H1 (cell line): Measurements from ENCODE around the gene CAP1. TPM values are rescaled to one million over a fixed set of nuclear protein-coding genes. Genes with fewer than 3 reads are reported as not detected.

Experiments
- CTCF ChIA-PET: fragments of 300-600 bp; sonication (Branson Sonifier 250); formaldehyde crosslinking; loops from one replicate; lab custom pipeline; 2021; ENCODE audit not compliant: partially characterized antibody; lab: Charles Lee
- POLR2A ChIA-PET: fragments of 300-600 bp; sonication (Branson Sonifier 250); formaldehyde crosslinking; loops from one replicate; lab custom pipeline; 2021; ENCODE audit warnings: inconsistent platforms; ENCODE audit not compliant: partially characterized antibody; lab: Charles Lee
- DNase-seq, 2 experiments: peaks; one replicate each; pipeline versions ENCODE4 v3.0.0 to v3.0.0-alpha.2; 2010 to 2022; ENCODE audit warnings: low spot score in 2 of 2, low read depth in 1 of 2, mixed read lengths in 1 of 2
- FAIRE-seq: peaks from 2 replicates; lab custom pipeline; 2011; peaks lifted over from hg19 to GRCh38; lab: Jason Lieb, UNC
- H2AFZ ChIP-seq: 2 replicates; pipeline ENCODE4 v1.8.1; 2012; ENCODE audit warnings: low read length, inconsistent platforms
- H2AK5ac ChIP-seq: 2 replicates; pipeline ENCODE4 v1.6.1; 2013; ENCODE audit warnings: low read depth, low read length
- H2BK120ac ChIP-seq: replicated peaks from 2 replicates; pipeline ENCODE3; 2013; ENCODE audit warnings: low read depth, low read length, inconsistent platforms
- H2BK12ac ChIP-seq: 2 replicates; pipeline ENCODE4 v1.6.1; 2013; ENCODE audit warnings: low read depth, low read length
- H2BK15ac ChIP-seq: 2 replicates; pipeline ENCODE4 v1.6.1; 2013; ENCODE audit warnings: low read length
- H2BK20ac ChIP-seq: 2 replicates; pipeline ENCODE4 v1.6.1; 2013; ENCODE audit warnings: low read length
- H2BK5ac ChIP-seq: 2 replicates; pipeline ENCODE4 v1.6.1; 2013; ENCODE audit warnings: low read depth, low read length
- H3K14ac ChIP-seq: 2 replicates; pipeline ENCODE4 v1.6.1; 2013; ENCODE audit warnings: inconsistent platforms; ENCODE audit not compliant: insufficient read length
- H3K18ac ChIP-seq: 2 replicates; pipeline ENCODE4 v1.6.1; 2013; ENCODE audit warnings: low read length; ENCODE audit errors: extremely low read depth
- H3K23ac ChIP-seq: 2 replicates; pipeline ENCODE4 v1.6.1; 2013; ENCODE audit warnings: inconsistent platforms; ENCODE audit not compliant: insufficient read length
- H3K23me2 ChIP-seq: 2 replicates; pipeline ENCODE4 v1.6.1; 2013; ENCODE audit warnings: low read depth, low read length
- H3K27ac ChIP-seq: 2 replicates; pipeline ENCODE4 v1.6.1; 2011; ENCODE audit warnings: low read depth, low read length, inconsistent platforms
- H3K27me3 ChIP-seq, 4 experiments: replicated peaks in 1 of 4; 1 replicate in 1 of 4; 2 replicates in 3 of 4; pipeline versions ENCODE4 v1.6.1 to v1.8.1; 2011 to 2013; ENCODE audit warnings: low read length in 3 of 4, mild to moderate bottlenecking in 3 of 4, inconsistent platforms in 2 of 4, mixed read lengths in 2 of 4, moderate library complexity in 1 of 4; ENCODE audit not compliant: control insufficient read depth in 3 of 4, insufficient read depth in 3 of 4; ENCODE audit errors: extremely low read depth in 1 of 4
- H3K36me3 ChIP-seq, 4 experiments: 2 replicates each; pipeline versions ENCODE4 v1.6.1 to v1.8.1; 2011 to 2013; ENCODE audit warnings: mild to moderate bottlenecking in 4 of 4, low read length in 3 of 4, moderate library complexity in 2 of 4, control low read depth in 1 of 4, inconsistent platforms in 1 of 4; ENCODE audit not compliant: insufficient read depth in 4 of 4, control insufficient read depth in 2 of 4
- H3K4ac ChIP-seq: replicated peaks from 2 replicates; pipeline ENCODE3; 2013; ENCODE audit warnings: low read length, low read depth, mixed read lengths, inconsistent platforms; ENCODE audit not compliant: insufficient read length
- H3K4me1 ChIP-seq, 4 experiments: replicated peaks in 1 of 4; 1 replicate in 1 of 4; 2 replicates in 3 of 4; pipeline versions ENCODE4 v1.6.1 to v1.8.1; 2011 to 2013; ENCODE audit warnings: low read length in 3 of 4, inconsistent platforms in 2 of 4, mixed read lengths in 1 of 4; ENCODE audit not compliant: insufficient read depth in 4 of 4, control insufficient read depth in 3 of 4
- H3K4me2 ChIP-seq, 2 experiments: 2 replicates each; pipeline versions ENCODE4 v1.6.1 to v1.8.1; 2011 to 2013; ENCODE audit warnings: low read depth in 2 of 2, low read length in 2 of 2, control low read depth in 1 of 2, inconsistent platforms in 1 of 2, mild to moderate bottlenecking in 1 of 2; ENCODE audit not compliant: insufficient read depth in 1 of 2
- H3K4me3 ChIP-seq, 4 experiments: fragments of 200-600, 300-600 bp in 1 of 4; sonication (generic), shearing (Covaris generic), sonication (Bioruptor Twin) in 1 of 4; 2 replicates each; pipeline versions ENCODE4 v1.5.1 to v1.8.1; 2011 to 2016; ENCODE audit warnings: low read length in 4 of 4, low read depth in 3 of 4, control low read depth in 2 of 4, inconsistent platforms in 2 of 4, mild to moderate bottlenecking in 2 of 4, mixed read lengths in 1 of 4, moderate library complexity in 1 of 4; ENCODE audit not compliant: insufficient read depth in 2 of 4; ENCODE audit errors: extremely low read depth in 1 of 4
- H3K56ac ChIP-seq: replicated peaks from 2 replicates; pipeline ENCODE3; 2013; ENCODE audit warnings: low read depth, mild to moderate bottlenecking, mixed read lengths, low read length, inconsistent platforms; ENCODE audit not compliant: insufficient read length
- H3K79me1 ChIP-seq: 2 replicates; pipeline ENCODE4 v1.6.1; 2013; ENCODE audit warnings: low read depth, low read length, control low read depth
- H3K79me2 ChIP-seq, 2 experiments: 2 replicates each; pipeline versions ENCODE4 v1.6.1 to v1.8.1; 2012 to 2013; ENCODE audit warnings: low read length in 2 of 2, mild to moderate bottlenecking in 2 of 2, inconsistent platforms in 1 of 2; ENCODE audit not compliant: insufficient read depth in 2 of 2, control insufficient read depth in 1 of 2
- H3K9ac ChIP-seq, 4 experiments: replicated peaks in 1 of 4; 1 replicate in 1 of 4; 2 replicates in 3 of 4; pipeline versions ENCODE4 v1.6.1 to v1.8.1; 2011 to 2013; ENCODE audit warnings: low read depth in 3 of 4, low read length in 3 of 4, control low read depth in 2 of 4, mild to moderate bottlenecking in 2 of 4, moderate library complexity in 2 of 4, inconsistent platforms in 1 of 4; ENCODE audit errors: extremely low read depth in 1 of 4
- H3K9me3 ChIP-seq, 2 experiments: 2 replicates each; pipeline versions ENCODE4 v1.6.1 to v1.8.1; 2012 to 2013; ENCODE audit warnings: mild to moderate bottlenecking in 2 of 2, moderate library complexity in 2 of 2, control low read depth in 1 of 2, inconsistent platforms in 1 of 2, low read depth in 1 of 2, low read length in 1 of 2, mixed read lengths in 1 of 2; ENCODE audit not compliant: insufficient read depth in 2 of 2
- H4K20me1 ChIP-seq, 2 experiments: replicated peaks in 1 of 2; 2 replicates each; pipeline versions ENCODE3 to v1.8.1; 2011 to 2013; ENCODE audit warnings: inconsistent platforms in 2 of 2, low read length in 2 of 2, mild to moderate bottlenecking in 1 of 2; ENCODE audit not compliant: insufficient read depth in 2 of 2, control insufficient read depth in 1 of 2
- H4K5ac ChIP-seq: 2 replicates; pipeline ENCODE4 v1.6.1; 2013; ENCODE audit warnings: low read length, low read depth, mixed read lengths, inconsistent platforms; ENCODE audit not compliant: insufficient read length
- H4K8ac ChIP-seq: 2 replicates; pipeline ENCODE4 v1.8.0; 2013; ENCODE audit warnings: mild to moderate bottlenecking, moderate library complexity, low read length, inconsistent platforms; ENCODE audit not compliant: insufficient read depth; ENCODE audit errors: extremely low read depth
- H4K91ac ChIP-seq: replicated peaks from 2 replicates; pipeline ENCODE3; 2013; ENCODE audit warnings: low read length, mixed read lengths, inconsistent platforms; ENCODE audit not compliant: insufficient read length
- BRCA1 ChIP-seq: IDR thresholded peaks from 2 replicates; pipeline ENCODE4 v1.6.1; 2012; ENCODE audit warnings: low read depth, low read length, improper control_type of control experiment
- EGR1 ChIP-seq: IDR thresholded peaks from 2 replicates; pipeline ENCODE4 v1.6.1; 2011; ENCODE audit warnings: low read depth, low read length, borderline replicate concordance
- GABPA ChIP-seq: IDR thresholded peaks from 2 replicates; pipeline ENCODE4 v1.6.1; 2011; ENCODE audit warnings: mild to moderate bottlenecking, low read length, moderate library complexity, borderline replicate concordance; ENCODE audit not compliant: insufficient read depth
- HDAC6 ChIP-seq: IDR thresholded peaks from one replicate; pipeline ENCODE4 v1.7.1; 2012; ENCODE audit warnings: low read depth, mild to moderate bottlenecking, inconsistent platforms, low read length, moderate library complexity
- PHF8 ChIP-seq: fragments of 200-600 bp; sonication (generic); conservative IDR thresholded peaks from 2 replicates; pipeline ENCODE4 v1.7.1; 2012; ENCODE audit warnings: low read depth, mild to moderate bottlenecking, inconsistent platforms, low read length, moderate library complexity
- RBBP5 ChIP-seq: IDR thresholded peaks from 2 replicates; pipeline ENCODE4 v1.7.1; 2012; ENCODE audit warnings: low read depth, mild to moderate bottlenecking, inconsistent platforms, low read length, moderate library complexity, borderline replicate concordance
- RXRA ChIP-seq: IDR thresholded peaks from 2 replicates; pipeline ENCODE4 v1.6.1; 2011; ENCODE audit warnings: low read depth, mild to moderate bottlenecking, low read length, moderate library complexity; ENCODE audit not compliant: insufficient read depth
- TAF1 ChIP-seq: IDR thresholded peaks from 2 replicates; pipeline ENCODE4 v1.6.1; 2011; ENCODE audit warnings: mild to moderate bottlenecking, low read depth, low read length
- YY1 ChIP-seq: IDR thresholded peaks from 2 replicates; pipeline ENCODE4 v1.6.1; 2011; ENCODE audit warnings: low read depth, mild to moderate bottlenecking, low read length
- WGBS, 2 experiments: shearing (Covaris generic) in 1 of 2; methylation state at CpG; one replicate each; pipeline versions ENCODE4 v1.1.6 to v1.1.7; 2013 to 2015; ENCODE audit warnings: low lambda C conversion rate in 2 of 2, mixed read lengths in 2 of 2, inconsistent platforms in 1 of 2, low coverage in 1 of 2, missing lambda C conversion rate in 1 of 2; ENCODE audit not compliant: insufficient replicate concordance in 2 of 2, insufficient coverage in 1 of 2, insufficient read length in 1 of 2; ENCODE audit errors: extremely low coverage in 1 of 2, missing lambda C conversion rate in 1 of 2; 5-methylcytosine and 5-hydroxymethylcytosine counted together
- polyA plus RNA-seq, 7 experiments: library from polyadenylated mRNA; depleted of rRNA in 3 of 7; stranded (reverse) in 5 of 7; unstranded in 2 of 7; fragments of >200 nt in 5 of 7; fragments of 200-250 nt in 2 of 7; gene quantifications; 1 replicate in 5 of 7; 2 replicates in 1 of 7; 4 replicates in 1 of 7; pipeline versions ENCODE4 v1.2.1 to v1.2.3, GENCODE V29; 2011 to 2013; ENCODE audit warnings: missing spikeins in 2 of 7, mixed read lengths in 2 of 7
- total RNA-seq: library from RNA; stranded (reverse); fragmentation: NEBNext Ultra II Directional; extraction: Animal tissue kit (Norgen Biotek cat#: 25700); gene quantifications from 2 replicates; pipeline ENCODE4 v1.2.1, GENCODE V29; 2021

Gene CAP1
- total and polyA plus RNA-seq, 2 of the 8 experiments (the other 6 are each of a cell fraction or from before 2014, with no cell fraction given): 140 to 295 TPM

GRCh38 chr1:40067023-40067422 is 26.5 kb downstream of the CAP1 start:
- no peak overlapping the region for H2BK15ac ChIP-seq
- TF ChIP-seq EGR1 (no peak), HDAC6 (no peak), BRCA1 (no peak), YY1 (no peak), PHF8 (no peak), RBBP5 (no peak), TAF1 (no peak), GABPA (no peak), RXRA (no peak)
- H3K9ac ChIP-seq: no peak overlapping the region
- no peak overlapping the region for H2AFZ ChIP-seq
- no peak overlapping the region for H2BK20ac ChIP-seq
- H4K91ac ChIP-seq: no peak overlapping the region
- ChIA-PET POLR2A (interaction anchor here (0.8 kb wide), 1 partner anchor 541 kb away, joined by 3 read pairs; no protein-coding TSS in a partner anchor), CTCF (interaction anchor here (4.7 kb wide), 1 partner anchor 17 kb away, joined by 20 read pairs; no protein-coding TSS in a partner anchor)
- no peaks in the 10 kb centered on the region; the same call in 1 of the 2 replicates for H3K79me1 ChIP-seq
- H3K4ac ChIP-seq: no peak overlapping the region
- H4K5ac ChIP-seq: no peak overlapping the region
- no peaks in the 10 kb centered on the region for H3K4me1 ChIP-seq
- H2BK5ac ChIP-seq: no peak overlapping the region
- no peak overlapping the region for H2AK5ac ChIP-seq
- peaks cover 30 to 88% (median 75%) of the 10 kb centered on the region in 4 experiments for H3K36me3 ChIP-seq
- no peaks in the 10 kb centered on the region for H3K23me2 ChIP-seq
- H3K4me3 ChIP-seq: no peak overlapping the region
- H3K27me3 ChIP-seq: no peaks in the 10 kb centered on the region
- H3K9me3 ChIP-seq: no peaks in the 10 kb centered on the region
- WGBS, 2 experiments: 94% methylated on average over 2 of the region's 2 CpGs; no CpG with 5 or more reads in 1 of the 2 experiments
- no peak for FAIRE-seq
- H4K20me1 ChIP-seq: peaks cover 3 to 5% of the 10 kb centered on the region in 2 experiments
- no peak overlapping the region for H3K14ac ChIP-seq
- no peak overlapping the region for H2BK120ac ChIP-seq
- H3K56ac ChIP-seq: no peak overlapping the region
- H4K8ac ChIP-seq: no peak overlapping the region
- no peak overlapping the region for H3K23ac ChIP-seq
- H3K18ac ChIP-seq: no peak overlapping the region
- no peak overlapping the region for H2BK12ac ChIP-seq
- no peak overlapping the region for H3K27ac ChIP-seq
- H3K4me2 ChIP-seq: no peak overlapping the region
- H3K79me2 ChIP-seq: no peaks in the 10 kb centered on the region
- DNase-seq: no peak
